Small intestine (tissue), 7 donors: ENCODE results near the gene LRMDA. TPM values are rescaled to one million over a fixed set of nuclear protein-coding genes. Genes with fewer than 3 reads are reported as not detected.

Experiments
- DNase-seq, 2 donors: peaks; one replicate each; pipeline versions ENCODE4 v3.0.0 to v3.0.0-alpha.2; 2013
- FAIRE-seq: peaks from 2 replicates; lab custom pipeline; 2012; peaks lifted over from hg19 to GRCh38; lab: Jason Lieb, UNC
- H3K27ac ChIP-seq, 3 donors: one replicate each; pipeline ENCODE4 v1.5.1; 2013; ENCODE audit warnings: low read length in 2 of 3, mild to moderate bottlenecking in 2 of 3, control low read depth in 1 of 3, inconsistent platforms in 1 of 3, low read depth in 1 of 3, moderate library complexity in 1 of 3
- H3K27me3 ChIP-seq, 3 donors: one replicate each; pipeline ENCODE4 v1.6.1; 2013; ENCODE audit warnings: low read length in 3 of 3, inconsistent platforms in 1 of 3; ENCODE audit not compliant: control insufficient read depth in 3 of 3, insufficient read depth in 3 of 3
- H3K36me3 ChIP-seq, 3 donors: one replicate each; pipeline ENCODE4 v1.6.1; 2013; ENCODE audit warnings: low read length in 3 of 3, inconsistent platforms in 1 of 3, low read depth in 1 of 3, mild to moderate bottlenecking in 1 of 3, moderate library complexity in 1 of 3; ENCODE audit not compliant: control insufficient read depth in 3 of 3, insufficient read depth in 2 of 3
- H3K4me1 ChIP-seq, 3 donors: one replicate each; pipeline ENCODE4 v1.6.1; 2013; ENCODE audit warnings: low read length in 2 of 3, inconsistent platforms in 1 of 3, low read depth in 1 of 3, mild to moderate bottlenecking in 1 of 3, moderate library complexity in 1 of 3; ENCODE audit not compliant: control insufficient read depth in 3 of 3, insufficient read depth in 2 of 3
- H3K4me3 ChIP-seq, 3 donors: one replicate each; pipeline ENCODE4 v1.5.1; 2013; ENCODE audit warnings: low read length in 3 of 3, control low read depth in 1 of 3, inconsistent platforms in 1 of 3, low read depth in 1 of 3, mild to moderate bottlenecking in 1 of 3, moderate library complexity in 1 of 3
- H3K9me3 ChIP-seq, 2 donors: one replicate each; pipeline ENCODE4 v1.6.1; 2013; ENCODE audit warnings: low read depth in 1 of 2, low read length in 1 of 2; ENCODE audit not compliant: control insufficient read depth in 2 of 2, insufficient read depth in 1 of 2
- WGBS, 3 donors: extraction: QIAGEN DNeasy Blood & Tissue Kit; methylation state at CpG; one replicate each; pipeline ENCODE4 v1.1.7; 2013; 5-methylcytosine and 5-hydroxymethylcytosine counted together
- polyA plus RNA-seq, 4 donors: library from polyadenylated mRNA; stranded (reverse) in 3 of 4; unstranded in 1 of 4; fragments of 200-250 nt in 3 of 4; fragments of 120-200 nt in 1 of 4; gene quantifications; one replicate each; pipeline versions ENCODE4 v1.2.1 to v1.2.3, GENCODE V29; 2013
- donor health status: healthy with polysubstance abuse.
- donor health status: control.
- donor health status: control.
- donor health status: Bipolar disorder and iron deficiency.
- donor health status: healthy.

Gene LRMDA
- polyA plus RNA-seq, 4 donors, result 5.6 to 16.2 (median 6.0) TPM; not detected in 1

DNA sequence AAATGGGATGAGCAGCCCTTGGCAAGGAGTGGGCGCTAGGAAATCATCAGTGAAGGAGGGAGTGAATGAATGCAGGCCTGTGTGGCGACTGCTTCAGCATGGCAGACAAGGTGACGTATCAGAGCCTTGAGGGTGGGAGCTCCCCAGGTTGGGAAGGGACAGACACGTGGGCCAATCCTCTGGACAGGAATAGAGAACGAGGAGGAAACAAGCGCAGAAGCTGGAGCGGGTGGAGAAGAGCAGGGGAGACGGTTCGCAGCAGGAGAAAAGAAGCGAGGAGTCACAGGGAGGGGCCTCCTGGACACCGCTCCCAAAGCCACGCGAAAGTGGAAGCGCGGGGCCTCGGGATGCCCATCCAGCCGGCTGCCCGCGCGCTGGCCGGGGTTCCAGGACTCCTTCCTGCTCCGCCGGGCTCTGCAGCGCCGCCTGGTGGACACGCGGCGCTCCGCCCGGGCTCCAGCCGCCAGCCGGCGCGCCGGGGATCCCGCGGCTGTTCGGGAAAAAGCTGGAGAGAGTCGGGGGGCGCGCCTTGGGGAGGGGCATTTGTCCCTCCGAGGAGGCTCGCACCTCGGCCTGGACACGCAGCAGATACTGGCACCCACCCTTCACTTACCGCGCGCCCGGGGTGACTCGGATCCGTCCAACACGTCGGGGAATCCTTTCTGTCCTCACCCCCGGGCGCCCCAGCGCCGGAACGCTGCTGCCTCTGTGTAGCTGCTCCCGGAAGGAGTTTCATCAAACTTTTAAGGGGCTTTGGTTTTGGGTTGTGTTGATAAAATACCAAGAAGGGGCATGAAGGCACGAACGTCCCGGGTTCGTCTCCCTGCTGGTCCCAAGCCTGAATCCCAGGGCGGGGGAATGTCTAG, 36.1 kb upstream of the LRMDA start:
- Histone ChIP-seq H3K36me3 (peaks cover 0 to 35% (median 0%) of the 10 kb centered on the region in 3 donors), H3K4me3 (peak overlapping the region in 2 of 3 donors; percentile 52 to 57), H3K9me3 (no peaks in the 10 kb centered on the region), H3K4me1 (peaks cover 0 to 13% (median 0%) of the 10 kb centered on the region in 3 donors), H3K27ac (peak overlapping the region; percentile 52 to 88 (median 86)), H3K27me3 (peaks cover 0 to 17% (median 0%) of the 10 kb centered on the region in 3 donors)
- FAIRE-seq (no peak), DNase-seq (peak; percentile 67 to 80)
- 9 to 16% (median 13%) methylated on average over 61 to 64 of the region's 64 CpGs for WGBS, 3 donors

DNA sequence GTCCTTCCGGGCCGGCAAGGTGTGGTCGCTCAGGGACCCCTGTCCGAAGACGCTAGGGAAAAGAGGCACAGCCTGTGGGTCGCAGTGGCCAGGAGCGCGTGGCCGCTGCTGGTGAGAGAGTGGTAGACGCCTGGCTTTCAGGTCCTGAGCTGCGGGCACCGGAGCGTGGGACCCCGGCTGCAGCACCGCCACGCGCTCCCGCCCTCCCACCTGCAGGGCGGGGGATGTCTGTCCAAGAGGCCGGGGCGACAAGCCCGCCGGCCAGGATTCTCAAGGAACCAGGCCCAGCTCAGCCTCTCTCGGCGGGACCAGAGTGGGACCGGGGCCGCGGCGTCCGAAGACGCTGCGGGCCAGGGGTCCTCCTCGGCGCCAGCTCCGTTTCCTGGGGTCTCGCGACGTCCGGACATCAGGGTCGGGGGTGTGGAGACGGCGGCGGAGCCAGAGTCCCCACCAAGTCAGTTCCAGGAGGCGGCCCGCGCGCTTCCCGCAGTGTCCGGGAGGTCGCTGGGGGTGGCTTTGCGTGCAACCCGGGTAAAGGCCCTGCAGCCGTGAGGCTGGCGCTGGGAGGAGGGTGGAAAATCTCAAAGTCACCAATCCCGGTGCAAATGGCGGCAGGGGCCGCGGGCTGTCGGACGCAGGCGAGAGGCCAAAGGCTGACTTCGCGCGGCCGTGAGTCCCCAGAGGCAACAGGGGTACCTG, 35.3 kb upstream of the LRMDA start:
- no peaks in the 10 kb centered on the region for H3K9me3 ChIP-seq
- 9 to 22% (median 18%) methylated on average over 50 to 65 of the region's 65 CpGs for WGBS, 3 donors
- peak; percentile 65 to 72 for DNase-seq
- H3K27ac ChIP-seq, result peak overlapping the region; percentile 52 to 88 (median 86)
- peaks cover 0 to 13% (median 0%) of the 10 kb centered on the region in 3 donors for H3K4me1 ChIP-seq
- FAIRE-seq, result no peak
- peaks cover 0 to 17% (median 0%) of the 10 kb centered on the region in 3 donors for H3K27me3 ChIP-seq
- H3K36me3 ChIP-seq, result peaks cover 0 to 35% (median 0%) of the 10 kb centered on the region in 3 donors
- peak overlapping the region in 2 of 3 donors; percentile 52 to 57 for H3K4me3 ChIP-seq

DNA sequence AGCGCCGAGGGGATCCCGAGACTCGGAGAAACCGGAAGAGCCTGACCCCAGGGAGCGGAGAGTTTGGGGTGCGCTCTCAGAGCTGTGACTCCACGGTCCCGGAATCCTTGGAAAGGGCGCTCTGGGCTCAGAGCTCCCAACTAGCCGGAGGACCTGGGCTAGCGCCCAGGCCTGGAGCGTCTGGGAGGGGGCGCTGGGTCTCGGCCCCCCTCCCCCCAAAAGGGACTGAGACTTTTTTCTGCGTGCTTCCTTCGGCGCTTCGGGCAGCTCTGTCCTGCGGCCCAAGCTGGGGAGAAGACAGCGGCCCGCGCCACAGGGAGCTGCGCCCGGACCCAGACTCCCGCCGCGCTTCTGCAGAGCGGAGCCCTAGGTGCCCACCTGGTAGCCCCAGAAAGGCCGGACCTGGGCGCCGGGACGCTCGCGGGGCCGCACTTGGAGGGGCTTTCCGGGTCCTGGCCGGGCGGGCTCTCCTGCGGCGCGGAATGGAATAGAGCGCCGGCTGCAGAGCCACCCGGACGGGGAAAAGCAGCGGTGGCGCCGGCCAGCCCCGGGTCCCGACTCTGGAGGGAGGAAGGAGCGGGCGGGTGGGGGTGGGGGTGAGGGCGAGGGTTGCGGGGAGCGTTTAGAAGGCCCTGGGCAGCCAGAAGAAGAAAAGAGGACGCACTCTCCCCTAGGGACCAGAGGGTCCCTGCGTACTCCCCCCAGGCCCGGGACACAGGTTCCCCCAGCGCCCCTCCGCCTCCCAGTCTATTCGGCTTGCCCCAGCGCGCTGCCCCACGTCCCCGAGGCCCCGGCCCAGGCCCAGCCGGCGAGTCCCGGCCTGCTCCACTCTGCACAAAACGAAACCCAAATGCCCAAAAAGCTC, 34.6 kb upstream of the LRMDA start:
- peak; percentile 52 to 74 for DNase-seq
- 5 to 16% (median 14%) methylated on average over 52 to 71 of the region's 71 CpGs for WGBS, 3 donors
- H3K27ac ChIP-seq, result peak overlapping the region; percentile 52 to 88 (median 86)

DNA sequence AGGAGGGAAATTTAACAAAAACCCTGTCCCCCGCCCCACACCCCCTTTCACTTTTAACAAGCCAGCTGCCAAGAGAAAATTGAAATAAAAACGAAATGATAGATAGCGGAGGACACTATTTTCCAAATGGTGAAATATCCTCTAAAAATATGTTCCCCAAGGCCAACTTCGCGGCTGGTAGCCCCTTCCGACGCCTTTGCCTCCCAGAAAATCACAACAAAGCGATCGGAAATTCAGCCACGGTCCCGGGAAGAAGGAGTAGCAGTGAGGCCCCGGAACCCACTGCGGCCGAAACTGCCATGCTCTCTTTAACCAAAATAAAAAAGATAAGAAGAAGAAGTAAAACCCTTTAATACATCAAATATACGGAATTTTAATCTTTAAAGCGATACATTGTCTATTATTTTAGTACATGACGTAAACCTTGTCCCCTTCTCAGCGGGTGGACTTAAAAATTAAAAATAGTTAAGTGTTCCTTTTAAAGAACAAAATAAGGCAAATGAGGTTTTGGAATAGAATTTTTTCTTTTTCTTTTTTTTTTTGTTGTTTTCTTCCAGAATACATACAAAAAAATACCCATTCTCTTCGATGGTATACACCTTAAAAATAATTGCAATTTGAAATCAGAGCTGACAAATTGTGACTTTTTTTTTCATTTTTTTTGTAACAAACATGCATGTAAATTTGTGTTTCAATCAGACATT, 33.8 kb upstream of the LRMDA start:
- H3K27ac ChIP-seq, result peak overlapping the region; percentile 52 to 88 (median 64)
- peaks cover 0 to 35% (median 0%) of the 10 kb centered on the region in 3 donors for H3K36me3 ChIP-seq
- DNase-seq, result peak; percentile 21 to 27
- H3K4me3 ChIP-seq, result peak overlapping the region in 2 of 3 donors; percentile 52 to 99
- no peak for FAIRE-seq
- WGBS, 3 donors, result 18 to 51% (median 42%) methylated on average over 19 of the region's 19 CpGs
- H3K9me3 ChIP-seq, result no peaks in the 10 kb centered on the region
- H3K27me3 ChIP-seq, result peaks cover 0 to 17% (median 0%) of the 10 kb centered on the region in 3 donors
- H3K4me1 ChIP-seq, result peaks cover 0 to 13% (median 0%) of the 10 kb centered on the region in 3 donors

More for the DNA sequence above, 34.6 kb upstream of the LRMDA start:
- Histone ChIP-seq H3K36me3 (peaks cover 0 to 35% (median 0%) of the 10 kb centered on the region in 3 donors), H3K4me3 (peak overlapping the region; percentile 26 to 57 (median 52)), H3K27me3 (peaks cover 0 to 17% (median 0%) of the 10 kb centered on the region in 3 donors), H3K4me1 (peaks cover 0 to 13% (median 0%) of the 10 kb centered on the region in 3 donors), H3K9me3 (no peaks in the 10 kb centered on the region)
- no peak for FAIRE-seq

DNA sequence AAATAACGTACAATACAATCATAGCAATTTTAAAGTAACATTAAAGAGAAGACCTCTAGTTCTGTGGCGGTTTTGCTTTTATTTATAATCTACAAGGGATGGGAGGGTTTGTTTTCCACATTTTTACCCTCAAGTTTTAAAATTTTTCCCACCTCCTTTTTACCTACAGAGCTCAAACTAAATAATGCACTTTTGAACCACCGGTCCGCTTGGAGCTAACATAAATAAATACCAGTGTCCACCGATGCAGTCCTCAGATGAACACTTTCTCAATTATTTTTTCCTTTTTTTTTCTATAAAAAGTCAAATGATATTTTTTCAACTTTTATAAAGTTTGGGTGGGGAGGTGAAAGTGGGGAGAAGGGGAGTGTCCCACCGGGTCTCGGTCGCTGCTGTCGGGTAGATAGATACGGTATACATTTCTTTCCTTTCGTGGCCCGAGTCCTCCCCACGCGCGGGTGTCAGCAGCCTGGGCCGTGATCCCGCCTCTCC, 33.2 kb upstream of the LRMDA start:
- peak overlapping the region; percentile 68 to 98 (median 87) for H3K27ac ChIP-seq
- H3K4me1 ChIP-seq, result peaks cover 0 to 13% (median 0%) of the 10 kb centered on the region in 3 donors
- H3K9me3 ChIP-seq, result no peaks in the 10 kb centered on the region
- DNase-seq (peak; percentile 15 to 33), FAIRE-seq (no peak)
- H3K27me3 ChIP-seq, result peaks cover 0 to 17% (median 0%) of the 10 kb centered on the region in 3 donors
- peak overlapping the region in 2 of 3 donors; percentile 79 to 99 for H3K4me3 ChIP-seq
- WGBS, 3 donors, result 9 to 36% (median 23%) methylated on average over 16 to 17 of the region's 17 CpGs
- peaks cover 0 to 32% (median 0%) of the 10 kb centered on the region in 3 donors for H3K36me3 ChIP-seq

DNA sequence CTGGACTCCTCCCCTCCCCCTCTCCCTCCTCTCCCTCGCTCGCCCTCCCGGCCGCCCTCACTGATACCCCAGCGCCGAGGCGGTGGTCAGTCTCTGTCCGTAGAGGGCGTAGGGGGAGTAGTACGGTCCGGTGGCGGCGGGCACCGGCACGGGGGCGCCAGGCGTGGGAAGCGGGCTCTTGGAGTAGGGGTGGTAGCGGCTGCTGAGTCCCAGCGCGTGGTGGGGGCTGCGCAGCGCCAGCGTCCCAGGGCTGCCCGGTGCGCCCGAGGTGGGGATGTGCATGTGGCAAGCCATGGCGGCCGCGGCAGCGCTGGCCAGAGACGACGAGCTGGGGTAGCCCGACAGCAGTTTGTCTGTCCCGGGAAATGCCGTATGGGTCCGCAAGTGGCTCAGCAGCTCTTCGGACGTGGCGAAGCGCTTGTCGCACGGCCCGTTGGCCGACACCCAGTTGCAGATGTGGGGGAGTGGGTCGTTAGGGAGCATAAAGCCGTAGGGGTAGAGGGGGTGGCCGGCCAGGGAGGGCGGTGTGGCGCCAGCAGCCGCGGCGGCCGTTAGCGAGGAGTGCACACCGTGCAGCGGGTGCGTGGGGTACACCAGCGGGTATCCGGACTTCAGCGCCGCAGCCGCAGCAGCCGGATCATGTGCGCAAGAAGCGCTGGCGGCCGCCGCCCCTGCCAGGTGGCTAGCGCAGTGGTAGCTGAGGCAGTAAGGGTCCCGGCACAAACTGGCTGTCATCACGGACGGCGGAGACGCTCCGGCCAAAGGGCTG, 32.5 kb upstream of the LRMDA start:
- H3K4me1 ChIP-seq, result peaks cover 0 to 13% (median 0%) of the 10 kb centered on the region in 3 donors
- 22 to 42% (median 32%) methylated on average over 52 to 76 of the region's 76 CpGs for WGBS, 3 donors
- no peaks in the 10 kb centered on the region for H3K9me3 ChIP-seq
- FAIRE-seq (no peak), DNase-seq (peak; percentile 48 to 57)
- H3K27ac ChIP-seq, result peak overlapping the region; percentile 68 to 98 (median 87)
- peaks cover 0 to 17% (median 0%) of the 10 kb centered on the region in 3 donors for H3K27me3 ChIP-seq
- peak overlapping the region in 2 of 3 donors; percentile 79 to 99 for H3K4me3 ChIP-seq
- H3K36me3 ChIP-seq, result peaks cover 0 to 32% (median 0%) of the 10 kb centered on the region in 3 donors
